GM18526 (cell line): ENCODE results near the gene LYRM2.

Experiments
- POLR2A ChIP-seq: IDR thresholded peaks from 3 replicates; pipeline ENCODE4 v1.6.1; 2011; ENCODE audit not compliant: insufficient read length; ENCODE audit errors: extremely low read depth

Gene LYRM2

GRCh38 chr6:89554106-89554505 is 84.4 kb downstream of the LYRM2 start:
- no peak for TF ChIP-seq POLR2A

GRCh38 chr6:89553431-89553830 is 85.1 kb downstream of the LYRM2 start:
- no peak for TF ChIP-seq POLR2A

- TF ChIP-seq POLR2A, result no peak
These were observed 91.3 kb downstream of the LYRM2 start for GRCh38 chr6:89547281-89547680.

- TF ChIP-seq POLR2A, result no peak
These were observed 95.7 kb downstream of the LYRM2 start for GRCh38 chr6:89542866-89543265.

GRCh38 chr6:89542081-89542857 is 96.3 kb downstream of the LYRM2 start:
- TF ChIP-seq POLR2A, result no peak

GRCh38 chr6:89539779-89540178 is 98.8 kb downstream of the LYRM2 start:
- TF ChIP-seq POLR2A, result no peak

GRCh38 chr6:89536231-89536630 is 102.3 kb downstream of the LYRM2 start:
- no peak for TF ChIP-seq POLR2A

GRCh38 chr6:89530982-89531381 is 107.6 kb downstream of the LYRM2 start:
- TF ChIP-seq POLR2A, result no peak

- TF ChIP-seq POLR2A, result no peak
These were observed 109.7 kb downstream of the LYRM2 start for GRCh38 chr6:89528866-89529265.

- no peak for TF ChIP-seq POLR2A
These were observed 110.9 kb downstream of the LYRM2 start for GRCh38 chr6:89527634-89528033.

GRCh38 chr6:89526563-89526869 is 112.0 kb downstream of the LYRM2 start:
- no peak for TF ChIP-seq POLR2A

GRCh38 chr6:89525786-89526562 is 112.6 kb downstream of the LYRM2 start:
- TF ChIP-seq POLR2A, result no peak

- TF ChIP-seq POLR2A, result no peak
These were observed 115.8 kb downstream of the LYRM2 start for GRCh38 chr6:89522778-89523177.

GRCh38 chr6:89520736-89521135 is 117.8 kb downstream of the LYRM2 start:
- TF ChIP-seq POLR2A, result no peak

GRCh38 chr6:89518352-89519055 is 120.0 kb downstream of the LYRM2 start:
- TF ChIP-seq POLR2A, result no peak
